IMR-90 (cell line): ENCODE measurements around the gene PHF14. TPM values are rescaled to one million over a fixed set of nuclear protein-coding genes. Genes with fewer than 3 reads are reported as not detected.

Experiments used
- ATAC-seq: fragments of 200-7000 bp; cut with Tn5 transposase; 2 replicates; pipeline ENCODE4 v1.9.1; 2020; ENCODE audit warnings: low read depth, mild to moderate bottlenecking, moderate library complexity
- BruUV-seq: library from RNA; stranded (reverse); fragments of 400-500 nt; replicated peaks from 2 replicates; lab custom pipeline; 2021; lab: Mats Ljungman, UMichigan
- CTCF ChIA-PET: fragments of 300-600 bp; formaldehyde crosslinking; extraction: SDS; loops from one replicate; lab custom pipeline; 2021; ENCODE audit warnings: antibody characterized with exemption; lab: Yijun Ruan, JAX
- POLR2A ChIA-PET: fragments of 300-600 bp; sonication (Branson Sonifier 250); formaldehyde crosslinking; loops from one replicate; lab custom pipeline; 2022; ENCODE audit warnings: antibody characterized with exemption; ENCODE audit not compliant: unreplicated experiment; lab: Charles Lee
- DNase-seq: peaks from one replicate; pipeline ENCODE4 v3.0.0; 2013
- H2AFZ ChIP-seq: replicated peaks from 2 replicates; pipeline ENCODE3; 2013; ENCODE audit warnings: low read length, mild to moderate bottlenecking; ENCODE audit not compliant: poor library complexity
- H2AK5ac ChIP-seq: 2 replicates; pipeline ENCODE4 v1.6.1; 2013; ENCODE audit warnings: low read depth, low read length, inconsistent platforms
- H2AK9ac ChIP-seq: replicated peaks from 2 replicates; pipeline ENCODE3; 2013; ENCODE audit warnings: mild to moderate bottlenecking, low read depth, low read length, moderate library complexity; ENCODE audit not compliant: poor library complexity
- H2BK120ac ChIP-seq: 2 replicates; pipeline ENCODE4 v1.6.1; 2013; ENCODE audit warnings: low read depth, low read length, inconsistent platforms
- H2BK15ac ChIP-seq: 3 replicates; pipeline ENCODE4 v1.6.1; 2013; ENCODE audit warnings: low read depth, low read length, inconsistent platforms
- H2BK20ac ChIP-seq: 2 replicates; pipeline ENCODE4 v1.6.1; 2013; ENCODE audit warnings: low read depth, mild to moderate bottlenecking, inconsistent platforms, low read length, moderate library complexity
- H2BK5ac ChIP-seq: 2 replicates; pipeline ENCODE4 v1.6.1; 2013; ENCODE audit warnings: mild to moderate bottlenecking, low read depth, low read length, inconsistent platforms; ENCODE audit not compliant: poor library complexity, severe bottlenecking
- H3K14ac ChIP-seq: replicated peaks from 2 replicates; pipeline ENCODE4 v1.6.1; 2013; ENCODE audit warnings: low read depth, low read length, inconsistent platforms
- H3K18ac ChIP-seq: 2 replicates; pipeline ENCODE4 v1.6.1; 2013; ENCODE audit warnings: low read depth, low read length, control low read depth
- H3K23ac ChIP-seq: 2 replicates; pipeline ENCODE4 v1.6.1; 2013; ENCODE audit warnings: low read depth, low read length, inconsistent platforms
- H3K27ac ChIP-seq: 2 replicates; pipeline ENCODE4 v1.5.1; 2013; ENCODE audit warnings: mild to moderate bottlenecking, control low read depth, low read length; ENCODE audit not compliant: insufficient read depth
- H3K27me3 ChIP-seq: 2 replicates; pipeline ENCODE4 v1.6.1; 2013; ENCODE audit warnings: low read length; ENCODE audit not compliant: control insufficient read depth, insufficient read depth
- H3K36me3 ChIP-seq: 2 replicates; pipeline ENCODE4 v1.6.1; 2013; ENCODE audit warnings: low read length, mixed read lengths; ENCODE audit not compliant: control insufficient read depth, insufficient read depth
- H3K4ac ChIP-seq: 2 replicates; pipeline ENCODE4 v1.6.1; 2013; ENCODE audit warnings: low read depth, low read length, inconsistent platforms
- H3K4me1 ChIP-seq: 2 replicates; pipeline ENCODE4 v1.6.1; 2013; ENCODE audit warnings: low read length, mixed read lengths; ENCODE audit not compliant: control insufficient read depth, insufficient read depth
- H3K4me2 ChIP-seq: 2 replicates; pipeline ENCODE4 v1.6.1; 2013; ENCODE audit warnings: low read depth, mild to moderate bottlenecking, control low read depth, low read length, moderate library complexity
- H3K4me3 ChIP-seq: 2 replicates; pipeline ENCODE4 v1.5.1; 2013; ENCODE audit warnings: low read depth, mild to moderate bottlenecking, control low read depth, low read length, moderate library complexity; ENCODE audit not compliant: insufficient read depth
- H3K56ac ChIP-seq: 2 replicates; pipeline ENCODE4 v1.6.1; 2013; ENCODE audit warnings: low read length, inconsistent platforms; ENCODE audit not compliant: insufficient read depth; ENCODE audit errors: extremely low read depth
- H3K79me1 ChIP-seq, 2 experiments: 2 replicates each; pipeline ENCODE4 v1.6.1; 2013; ENCODE audit warnings: low read length in 2 of 2, inconsistent platforms in 1 of 2, low read depth in 1 of 2
- H3K9ac ChIP-seq: 2 replicates; pipeline ENCODE4 v1.6.1; 2013; ENCODE audit warnings: low read depth, low read length, control low read depth
- H3K9me1 ChIP-seq: 2 replicates; pipeline ENCODE4 v1.6.1; 2013; ENCODE audit warnings: low read length, inconsistent platforms; ENCODE audit not compliant: insufficient read depth
- H3K9me3 ChIP-seq: 2 replicates; pipeline ENCODE4 v1.6.1; 2013; ENCODE audit warnings: low read length; ENCODE audit not compliant: control insufficient read depth, insufficient read depth
- H4K20me1 ChIP-seq: 2 replicates; pipeline ENCODE4 v1.6.1; 2013; ENCODE audit warnings: low read length, inconsistent platforms; ENCODE audit not compliant: insufficient read depth
- H4K5ac ChIP-seq: 2 replicates; pipeline ENCODE4 v1.6.1; 2013; ENCODE audit warnings: mild to moderate bottlenecking, low read depth, low read length, control low read depth
- H4K8ac ChIP-seq, 2 experiments: 2 replicates each; pipeline ENCODE4 v1.6.1; 2013; ENCODE audit warnings: low read depth in 2 of 2, low read length in 2 of 2, control low read depth in 1 of 2, inconsistent platforms in 1 of 2
- H4K91ac ChIP-seq: 2 replicates; pipeline ENCODE4 v1.6.1; 2013; ENCODE audit warnings: low read depth, low read length, inconsistent platforms; ENCODE audit not compliant: insufficient read depth
- CHD1 ChIP-seq: IDR thresholded peaks from 2 replicates; pipeline ENCODE4 v1.6.1; 2012; ENCODE audit warnings: low read depth, low read length, improper control_type of control experiment
- FOS ChIP-seq: fragments of 150-350 bp; IDR thresholded peaks from 2 replicates; pipeline ENCODE4 v1.6.1; 2016; ENCODE audit warnings: low read depth, low read length
- MAZ ChIP-seq: IDR thresholded peaks from 2 replicates; pipeline ENCODE4 v1.6.1; 2012; ENCODE audit warnings: low read depth, mild to moderate bottlenecking, low read length, improper control_type of control experiment, moderate library complexity, borderline replicate concordance
- MXI1 ChIP-seq: IDR thresholded peaks from 2 replicates; pipeline ENCODE4 v1.6.1; 2012; ENCODE audit warnings: low read depth, mild to moderate bottlenecking, low read length, moderate library complexity, borderline replicate concordance
- POLR2A ChIP-seq: IDR thresholded peaks from 2 replicates; pipeline ENCODE4 v1.6.1; 2012; ENCODE audit warnings: mild to moderate bottlenecking, low read depth, low read length
- RFX5 ChIP-seq: IDR thresholded peaks from 2 replicates; pipeline ENCODE4 v1.8.0; 2012; ENCODE audit warnings: low read depth, mild to moderate bottlenecking, low read length, moderate library complexity
- SMC3 ChIP-seq: fragments of 150-350 bp; IDR thresholded peaks from 2 replicates; pipeline ENCODE4 v1.6.1; 2016; ENCODE audit warnings: low read depth, mild to moderate bottlenecking, antibody characterized with exemption, low read length, moderate library complexity
- WGBS, 2 experiments: methylation state at CpG; one replicate each; pipeline versions ENCODE4 v1.1.5 to v1.1.7; 2013; ENCODE audit warnings: missing lambda C conversion rate in 2 of 2; ENCODE audit not compliant: insufficient read length in 1 of 2; ENCODE audit errors: extremely low coverage in 2 of 2; 5-methylcytosine and 5-hydroxymethylcytosine counted together
- dilution Hi-C: fragments of 300-500 bp; cut with HindIII; formaldehyde crosslinking; loops from one replicate; pipeline ENCODE4 v1.14.3; 2018; ENCODE audit warnings: low sequenced_read_pairs; ENCODE audit not compliant: unreplicated experiment
- in situ Hi-C: fragments of 300-500 bp; cut with MboI; formaldehyde crosslinking; loops from 3 replicates; pipeline ENCODE4 v1.14.3; 2019; ENCODE audit warnings: low sequenced_read_pairs, inconsistent platforms, mixed read lengths
- intact Hi-C: fragments of 100-400 bp; cut with micrococcal nuclease; formaldehyde crosslinking; loops from 2 replicates; pipeline ENCODE4 v1.10.0; 2022
- polyA plus RNA-seq, 3 experiments: library from polyadenylated mRNA; depleted of rRNA; stranded (reverse); fragments of >200 nt; gene quantifications; 2 replicates each; pipeline ENCODE4 v1.2.3, GENCODE V29; 2012; ENCODE audit warnings: low replicate concordance in 1 of 3
- total RNA-seq: library from RNA; depleted of rRNA; stranded (reverse); fragments of >200 nt; gene quantifications from 2 replicates; pipeline ENCODE4 v1.2.3, GENCODE V29; 2012
- TF ChIP-seq, protein P1 (sequence below): fragments of 150-350 bp; IDR thresholded peaks from 2 replicates; pipeline ENCODE4 v1.6.1; 2016; ENCODE audit warnings: low read depth, mild to moderate bottlenecking, low read length, moderate library complexity, borderline replicate concordance

Gene PHF14
- total and polyA plus RNA-seq, 2 of the 4 experiments (the other 2 are of a cell fraction): 8.7 to 17.2 TPM

DNA sequence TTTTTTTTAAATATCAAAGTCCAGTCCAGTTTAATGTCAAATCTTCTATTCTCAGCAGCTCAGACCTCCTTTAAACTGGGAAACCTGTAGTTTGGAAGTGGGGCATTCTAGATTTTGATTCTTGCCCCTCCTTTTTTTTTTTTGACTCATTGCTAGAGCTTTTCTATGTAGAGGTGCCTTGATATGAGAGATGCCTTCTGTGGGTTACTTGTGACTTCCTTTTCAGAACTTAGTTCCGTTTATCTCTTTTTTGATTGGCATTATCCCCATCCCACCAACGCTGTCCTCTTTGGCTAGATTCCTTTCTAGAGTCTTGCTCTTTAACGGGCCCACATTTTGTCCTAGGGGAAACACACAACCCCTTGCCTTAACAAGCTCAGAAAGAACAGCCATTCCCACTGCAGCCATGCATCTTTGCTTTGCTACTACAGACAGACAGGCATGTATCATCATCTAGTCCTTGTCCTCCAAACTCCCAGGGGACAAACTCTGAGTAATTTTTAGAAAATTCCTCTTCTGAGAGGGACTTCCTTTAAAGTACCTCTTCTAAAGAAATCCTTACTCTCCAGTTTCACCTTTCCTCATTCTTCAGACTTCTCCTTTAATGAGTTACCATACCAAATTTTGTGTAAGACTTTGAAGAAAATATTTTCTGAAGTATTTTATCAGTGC is 153.6 kb downstream of the PHF14 start:
- no peak for TF ChIP-seq POLR2A
- TF ChIP-seq RFX5: no peak
- no peak for TF ChIP-seq MAZ
- no peak for TF ChIP-seq MXI1
- TF ChIP-seq, protein P1, sequence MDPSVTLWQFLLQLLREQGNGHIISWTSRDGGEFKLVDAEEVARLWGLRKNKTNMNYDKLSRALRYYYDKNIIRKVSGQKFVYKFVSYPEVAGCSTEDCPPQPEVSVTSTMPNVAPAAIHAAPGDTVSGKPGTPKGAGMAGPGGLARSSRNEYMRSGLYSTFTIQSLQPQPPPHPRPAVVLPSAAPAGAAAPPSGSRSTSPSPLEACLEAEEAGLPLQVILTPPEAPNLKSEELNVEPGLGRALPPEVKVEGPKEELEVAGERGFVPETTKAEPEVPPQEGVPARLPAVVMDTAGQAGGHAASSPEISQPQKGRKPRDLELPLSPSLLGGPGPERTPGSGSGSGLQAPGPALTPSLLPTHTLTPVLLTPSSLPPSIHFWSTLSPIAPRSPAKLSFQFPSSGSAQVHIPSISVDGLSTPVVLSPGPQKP: no peak
- no peak for TF ChIP-seq CHD1
- no peak for TF ChIP-seq SMC3
- no peak for TF ChIP-seq FOS
- Histone ChIP-seq H3K79me1 (peaks cover 0 to 3% of the 10 kb centered on the region in 2 experiments; a peak in 1 of 4 replicates), H3K23ac (no peak overlapping the region), H3K36me3 (peaks cover 1% of the 10 kb centered on the region; the same call in 1 of the 2 replicates), H3K18ac (no peak overlapping the region), H3K27me3 (no peaks in the 10 kb centered on the region), H3K4me2 (no peak overlapping the region), H4K20me1 (no peaks in the 10 kb centered on the region), H2BK120ac (no peak overlapping the region), H3K4ac (no peak overlapping the region), H2BK20ac (no peak overlapping the region), H3K14ac (no peak overlapping the region), H4K91ac (no peak overlapping the region), H2AK5ac (no peak overlapping the region), H4K5ac (no peak overlapping the region), H2AK9ac (no peak overlapping the region), H3K9me3 (no peaks in the 10 kb centered on the region), H3K4me3 (no peak overlapping the region), H4K8ac (no peak overlapping the region), H2AFZ (no peak overlapping the region), H3K9ac (no peak overlapping the region), H3K56ac (no peak overlapping the region), H2BK15ac (no peak overlapping the region), H2BK5ac (no peak overlapping the region), H3K4me1 (peaks cover 2% of the 10 kb centered on the region; the same call in 1 of the 2 replicates), H3K9me1 (0 out of 2 replicates have a peak, but pooled peaks cover 3% of the 10 kb centered on the region), H3K27ac (no peak overlapping the region)
- DNase-seq (no peak), ATAC-seq (no peak)
- no TSS peak for BruUV-seq
- POLR2A ChIA-PET: no interaction called here
- CTCF ChIA-PET: interaction anchor here (0.6 to 1.0 kb wide), 6 partner anchors 15 to 1057 kb away, joined by 3 to 7 read pairs (median 4); no protein-coding TSS in a partner anchor
- intact Hi-C loops: no loop called here
- WGBS, 2 experiments: no CpG with 5 or more reads among the region's 3 CpGs
- in situ Hi-C loops: no loop called here
- dilution Hi-C loops: no loop called here
